Astrocyte (in vitro differentiated cells and primary cell): ENCODE measurements around the gene AGGF1. TPM values are rescaled to one million over a fixed set of nuclear protein-coding genes. Genes with fewer than 3 reads are reported as not detected.

Experiments used
- DNase-seq: peaks from one replicate; pipeline ENCODE4 v3.0.0-alpha.2; 2010; ENCODE audit warnings: low read depth
- FAIRE-seq: peaks from 2 replicates; lab custom pipeline; 2011; peaks lifted over from hg19 to GRCh38; lab: Jason Lieb, UNC
- H2AFZ ChIP-seq: 2 replicates; pipeline ENCODE4 v1.6.0; 2012; ENCODE audit warnings: low read depth, low read length, inconsistent platforms
- H3K27ac ChIP-seq: 2 replicates; pipeline ENCODE4 v1.5.1; 2011; ENCODE audit warnings: low read depth, low read length, inconsistent platforms
- H3K27me3 ChIP-seq: 2 replicates; pipeline ENCODE4 v1.6.0; 2011; ENCODE audit warnings: low read length, inconsistent platforms; ENCODE audit not compliant: insufficient read depth
- H3K36me3 ChIP-seq: 2 replicates; pipeline ENCODE4 v1.5.1; 2011; ENCODE audit warnings: low read length, inconsistent platforms; ENCODE audit not compliant: insufficient read depth
- H3K4me1 ChIP-seq: 2 replicates; pipeline ENCODE4 v1.5.1; 2011; ENCODE audit warnings: low read length, inconsistent platforms; ENCODE audit not compliant: insufficient read depth
- H3K4me2 ChIP-seq: 2 replicates; pipeline ENCODE4 v1.6.0; 2012; ENCODE audit warnings: low read length, inconsistent platforms
- H3K4me3 ChIP-seq: 2 replicates; pipeline ENCODE4 v1.5.1; 2011; ENCODE audit warnings: low read depth, mild to moderate bottlenecking, low read length, inconsistent platforms; ENCODE audit not compliant: insufficient read depth
- H3K79me2 ChIP-seq: 2 replicates; pipeline ENCODE4 v1.6.0; 2012; ENCODE audit warnings: mild to moderate bottlenecking, low read length, inconsistent platforms; ENCODE audit not compliant: insufficient read depth
- H3K9ac ChIP-seq: 2 replicates; pipeline ENCODE4 v1.6.0; 2012; ENCODE audit warnings: mild to moderate bottlenecking, low read length, inconsistent platforms
- H3K9me3 ChIP-seq: 2 replicates; pipeline ENCODE4 v1.5.1; 2012; ENCODE audit warnings: low read depth, mild to moderate bottlenecking, low read length, inconsistent platforms; ENCODE audit not compliant: insufficient read depth
- H4K20me1 ChIP-seq: 2 replicates; pipeline ENCODE4 v1.6.0; 2012; ENCODE audit warnings: low read length, inconsistent platforms; ENCODE audit not compliant: insufficient read depth
- H3K27ac Mint-ChIP-seq: one replicate; pipeline ENCODE4 v1.8.0; 2021; ENCODE audit warnings: mild to moderate bottlenecking, mixed read lengths; ENCODE audit not compliant: unreplicated experiment
- H3K27me3 Mint-ChIP-seq: one replicate; pipeline ENCODE4 v1.8.0; 2021; ENCODE audit warnings: low read depth, mixed read lengths; ENCODE audit not compliant: unreplicated experiment
- H3K36me3 Mint-ChIP-seq: one replicate; pipeline ENCODE4 v1.8.0; 2021; ENCODE audit warnings: low read depth, mixed read lengths; ENCODE audit not compliant: unreplicated experiment
- H3K4me1 Mint-ChIP-seq: one replicate; pipeline ENCODE4 v1.8.0; 2021; ENCODE audit warnings: low read depth, mixed read lengths; ENCODE audit not compliant: unreplicated experiment
- H3K4me3 Mint-ChIP-seq: one replicate; pipeline ENCODE4 v1.8.0; 2021; ENCODE audit warnings: mild to moderate bottlenecking, moderate library complexity, mixed read lengths; ENCODE audit not compliant: unreplicated experiment
- H3K9me3 Mint-ChIP-seq: one replicate; pipeline ENCODE4 v1.8.0; 2021; ENCODE audit warnings: mild to moderate bottlenecking, mixed read lengths; ENCODE audit not compliant: unreplicated experiment
- EZH2 ChIP-seq: IDR thresholded peaks from 2 replicates; pipeline ENCODE4 v1.6.1; 2012; ENCODE audit warnings: mild to moderate bottlenecking, low read length, inconsistent platforms; ENCODE audit not compliant: insufficient read depth
- total RNA-seq: library from RNA; stranded (reverse); gene quantifications from 2 replicates; pipeline ENCODE4 v1.2.1, GENCODE V29; 2021
- TF ChIP-seq, protein P1 (sequence below): IDR thresholded peaks from 2 replicates; pipeline ENCODE4 v1.5.1; 2011; ENCODE audit warnings: low read depth, mild to moderate bottlenecking, inconsistent platforms, low read length, moderate library complexity; ENCODE audit not compliant: insufficient read depth

AGGF1 gene
- total RNA-seq, 1 donor from 2014 or later = 18.2 TPM

DNA sequence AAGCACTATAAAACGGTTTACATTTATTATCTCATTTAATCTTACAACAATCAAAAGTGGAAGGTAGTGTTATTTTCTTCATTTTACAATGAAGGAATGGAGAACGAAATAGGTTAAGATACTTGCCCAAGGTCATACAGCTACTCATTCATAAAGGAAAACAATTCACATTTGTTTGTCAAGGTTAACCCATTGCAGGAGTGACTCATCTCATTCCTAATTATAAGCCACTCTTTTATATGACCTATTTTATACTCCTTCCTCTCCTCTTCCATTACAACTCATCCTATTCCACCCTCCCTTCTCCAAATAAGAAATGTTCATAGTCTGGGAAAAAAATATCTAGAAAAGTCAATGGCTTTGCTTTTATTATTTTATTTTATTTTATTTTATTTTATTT is 47.8 kb upstream of the AGGF1 start:
- TF ChIP-seq EZH2 = no peak
- TF ChIP-seq, protein P1, sequence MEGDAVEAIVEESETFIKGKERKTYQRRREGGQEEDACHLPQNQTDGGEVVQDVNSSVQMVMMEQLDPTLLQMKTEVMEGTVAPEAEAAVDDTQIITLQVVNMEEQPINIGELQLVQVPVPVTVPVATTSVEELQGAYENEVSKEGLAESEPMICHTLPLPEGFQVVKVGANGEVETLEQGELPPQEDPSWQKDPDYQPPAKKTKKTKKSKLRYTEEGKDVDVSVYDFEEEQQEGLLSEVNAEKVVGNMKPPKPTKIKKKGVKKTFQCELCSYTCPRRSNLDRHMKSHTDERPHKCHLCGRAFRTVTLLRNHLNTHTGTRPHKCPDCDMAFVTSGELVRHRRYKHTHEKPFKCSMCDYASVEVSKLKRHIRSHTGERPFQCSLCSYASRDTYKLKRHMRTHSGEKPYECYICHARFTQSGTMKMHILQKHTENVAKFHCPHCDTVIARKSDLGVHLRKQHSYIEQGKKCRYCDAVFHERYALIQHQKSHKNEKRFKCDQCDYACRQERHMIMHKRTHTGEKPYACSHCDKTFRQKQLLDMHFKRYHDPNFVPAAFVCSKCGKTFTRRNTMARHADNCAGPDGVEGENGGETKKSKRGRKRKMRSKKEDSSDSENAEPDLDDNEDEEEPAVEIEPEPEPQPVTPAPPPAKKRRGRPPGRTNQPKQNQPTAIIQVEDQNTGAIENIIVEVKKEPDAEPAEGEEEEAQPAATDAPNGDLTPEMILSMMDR = no peak
- Histone ChIP-seq H3K4me3 (no peak overlapping the region), H3K79me2 (no peaks in the 10 kb centered on the region), H3K4me2 (no peak overlapping the region), H2AFZ (no peak overlapping the region), H3K27me3 (no peaks in the 10 kb centered on the region), H4K20me1 (no peaks in the 10 kb centered on the region), H3K4me1 (no peaks in the 10 kb centered on the region), H3K27ac (no peak overlapping the region), H3K9ac (no peak overlapping the region), H3K9me3 (no peaks in the 10 kb centered on the region), H3K36me3 (no peaks in the 10 kb centered on the region)
- H3K4me3 Mint-ChIP-seq = no peak overlapping the region
- H3K27me3 Mint-ChIP-seq = no peaks in the 10 kb centered on the region
- H3K4me1 Mint-ChIP-seq = peaks cover 3% of the 10 kb centered on the region
- peaks cover 6% of the 10 kb centered on the region for H3K9me3 Mint-ChIP-seq
- FAIRE-seq (no peak), DNase-seq (no peak)
- peaks cover 1% of the 10 kb centered on the region for H3K36me3 Mint-ChIP-seq
- no peak overlapping the region for H3K27ac Mint-ChIP-seq

GRCh38 chr5:76983468-76983867 is 46.7 kb upstream of the AGGF1 start:
- Mint-ChIP-seq H3K27me3 (no peaks in the 10 kb centered on the region), H3K27ac (no peak overlapping the region), H3K4me1 (peaks cover 3% of the 10 kb centered on the region), H3K36me3 (peaks cover 2% of the 10 kb centered on the region), H3K4me3 (no peak overlapping the region), H3K9me3 (peaks cover 6% of the 10 kb centered on the region)
- H3K9ac ChIP-seq = no peak overlapping the region
- H3K4me1 ChIP-seq = no peaks in the 10 kb centered on the region
- no peak overlapping the region for H3K27ac ChIP-seq
- TF ChIP-seq, protein P1 = no peak
- no peak for TF ChIP-seq EZH2
- H3K36me3 ChIP-seq = no peaks in the 10 kb centered on the region
- no peak overlapping the region for H3K4me2 ChIP-seq
- no peaks in the 10 kb centered on the region for H3K9me3 ChIP-seq
- no peak overlapping the region for H2AFZ ChIP-seq
- DNase-seq = peak; percentile 43
- no peaks in the 10 kb centered on the region for H3K79me2 ChIP-seq
- H3K27me3 ChIP-seq = no peaks in the 10 kb centered on the region
- FAIRE-seq = no peak
- H3K4me3 ChIP-seq = no peak overlapping the region
- no peaks in the 10 kb centered on the region for H4K20me1 ChIP-seq

DNA sequence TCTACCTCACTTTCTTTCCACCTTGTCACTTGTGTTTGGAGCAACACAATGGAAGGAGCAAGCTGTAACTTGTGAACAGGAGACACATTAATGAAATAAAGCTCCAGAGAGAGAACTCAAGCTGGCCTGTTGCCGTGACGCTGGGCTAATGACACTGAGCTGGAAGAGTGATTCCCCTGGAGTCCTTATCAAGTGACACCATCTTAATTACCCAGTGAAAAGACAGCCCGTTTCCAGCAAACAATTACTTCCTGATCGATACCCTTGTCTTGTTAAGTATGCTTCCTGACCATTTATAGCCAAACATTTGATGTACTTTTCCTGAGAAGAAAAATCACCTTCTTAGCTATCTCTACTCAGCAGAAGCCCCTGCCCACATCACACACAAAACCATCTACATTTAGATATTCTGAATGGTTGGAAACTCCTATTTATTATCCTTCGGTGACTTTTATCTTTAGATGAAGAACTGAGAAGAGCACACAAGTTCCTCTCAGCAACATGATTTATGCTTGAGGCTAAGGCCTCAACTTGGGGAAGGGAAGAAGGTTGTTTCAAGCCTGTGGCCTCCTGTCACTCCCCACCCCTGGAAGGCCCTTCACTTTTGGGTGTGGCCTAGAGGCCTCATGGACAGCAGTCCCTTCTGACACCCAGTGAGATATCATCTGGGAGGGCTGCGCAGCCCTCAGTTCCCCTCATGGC is 43.2 kb upstream of the AGGF1 start:
- Mint-ChIP-seq H3K27ac (no peak overlapping the region), H3K4me3 (no peak overlapping the region), H3K9me3 (peaks cover 10% of the 10 kb centered on the region), H3K36me3 (peaks cover 2% of the 10 kb centered on the region), H3K27me3 (no peaks in the 10 kb centered on the region), H3K4me1 (no peaks in the 10 kb centered on the region)
- Histone ChIP-seq H3K36me3 (no peaks in the 10 kb centered on the region), H3K27ac (no peak overlapping the region), H3K4me3 (no peak overlapping the region), H3K4me2 (no peak overlapping the region), H3K4me1 (no peaks in the 10 kb centered on the region), H3K9me3 (no peaks in the 10 kb centered on the region), H3K79me2 (no peaks in the 10 kb centered on the region), H4K20me1 (no peaks in the 10 kb centered on the region), H3K9ac (no peak overlapping the region), H3K27me3 (no peaks in the 10 kb centered on the region), H2AFZ (no peak overlapping the region)
- TF ChIP-seq, protein P1 = no peak
- no peak for TF ChIP-seq EZH2
- FAIRE-seq (no peak), DNase-seq (no peak)
